Measurements from ENCODE around the gene HOXA2.

Gene HOXA2

DNA sequence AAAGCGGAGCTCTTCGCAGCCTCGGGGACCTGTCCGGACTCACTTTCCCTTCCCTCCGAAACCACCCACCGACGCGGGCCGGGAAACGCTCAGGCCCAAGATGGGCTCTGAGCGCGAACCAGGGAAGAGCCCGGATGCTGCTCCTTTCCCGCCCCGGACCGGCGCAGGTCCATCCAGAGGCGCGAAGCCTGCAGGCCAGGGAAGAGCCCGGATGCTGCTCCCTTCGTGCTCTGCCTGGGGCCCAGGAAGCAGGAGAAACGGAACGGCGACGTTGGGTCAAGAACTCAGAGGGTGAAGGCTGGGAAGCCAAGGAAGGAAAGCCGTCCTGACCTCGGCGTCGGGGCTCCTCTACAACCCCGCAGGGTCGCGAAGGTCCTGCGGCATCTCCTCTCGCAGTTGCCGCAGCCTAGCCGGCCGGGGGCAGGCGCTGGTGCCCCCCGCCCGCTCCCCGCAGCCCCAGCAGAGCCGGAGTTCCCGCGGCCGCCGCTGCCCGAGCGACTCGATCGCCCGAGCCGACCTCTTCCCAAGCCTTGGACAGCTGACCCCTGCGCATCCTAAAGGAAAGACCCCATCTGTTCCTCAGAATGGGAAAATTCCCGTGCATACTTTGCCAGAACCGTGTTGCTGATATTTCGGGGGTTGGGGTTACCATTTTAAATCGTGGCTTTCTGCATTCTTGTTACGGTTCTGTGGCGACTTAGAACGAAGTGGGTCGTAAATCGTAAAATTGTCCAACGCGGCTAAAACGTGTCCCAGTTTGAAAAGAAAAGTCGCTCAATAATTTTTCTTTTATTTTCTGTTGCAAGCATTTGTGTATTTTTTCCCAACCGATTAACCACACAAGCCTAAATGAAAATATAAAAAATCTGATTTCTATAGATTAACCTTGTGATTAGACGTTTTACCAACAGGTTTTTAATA lies 14.2 kb downstream of the HOXA2 start:
- DNase-seq: peak in 1 of 10 donors; percentile 68
- intact Hi-C loops (cut with DNase I): no loop called here

DNA sequence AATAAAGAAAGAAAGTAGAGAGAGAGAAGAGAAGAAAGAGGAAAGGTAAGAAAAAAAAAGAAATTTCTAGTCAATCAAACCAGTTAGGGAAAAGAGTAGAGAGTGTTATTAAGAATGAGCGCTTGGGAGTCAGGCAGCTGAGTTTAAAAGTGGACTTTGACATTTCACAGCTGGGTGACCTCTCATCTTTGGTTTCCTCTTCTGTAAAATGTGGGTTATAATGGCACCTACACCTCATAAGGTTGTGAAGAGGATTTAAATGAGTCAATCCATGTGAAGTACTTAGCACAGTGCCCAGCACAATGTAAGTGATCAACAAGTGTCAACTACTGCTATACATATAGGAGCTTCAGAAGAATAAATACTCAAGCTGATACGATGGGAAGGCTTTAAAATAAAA lies 18.8 kb downstream of the HOXA2 start:
- DNase-seq: no peak
- intact Hi-C loops (cut with DNase I): no loop called here

DNA sequence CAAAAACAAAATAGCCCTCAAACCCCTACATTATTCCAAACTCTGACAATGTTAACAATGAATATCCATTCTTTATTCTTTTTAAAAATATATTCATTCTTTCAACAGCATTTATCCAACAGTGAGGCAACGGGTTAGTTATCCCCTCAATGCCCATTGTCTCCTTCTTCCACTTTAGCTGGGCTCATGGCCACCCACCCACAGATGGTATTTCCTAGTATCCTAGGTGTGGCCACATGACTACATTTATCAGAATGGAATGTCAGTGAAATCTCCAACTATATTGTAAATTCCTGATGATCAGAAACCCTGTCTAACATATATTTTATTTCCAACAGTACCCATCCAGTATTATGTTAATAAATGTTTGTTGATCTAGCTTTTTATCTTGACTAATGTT lies 20.3 kb downstream of the HOXA2 start:
- no peak for DNase-seq
- intact Hi-C loops (cut with DNase I): no loop called here

DNA sequence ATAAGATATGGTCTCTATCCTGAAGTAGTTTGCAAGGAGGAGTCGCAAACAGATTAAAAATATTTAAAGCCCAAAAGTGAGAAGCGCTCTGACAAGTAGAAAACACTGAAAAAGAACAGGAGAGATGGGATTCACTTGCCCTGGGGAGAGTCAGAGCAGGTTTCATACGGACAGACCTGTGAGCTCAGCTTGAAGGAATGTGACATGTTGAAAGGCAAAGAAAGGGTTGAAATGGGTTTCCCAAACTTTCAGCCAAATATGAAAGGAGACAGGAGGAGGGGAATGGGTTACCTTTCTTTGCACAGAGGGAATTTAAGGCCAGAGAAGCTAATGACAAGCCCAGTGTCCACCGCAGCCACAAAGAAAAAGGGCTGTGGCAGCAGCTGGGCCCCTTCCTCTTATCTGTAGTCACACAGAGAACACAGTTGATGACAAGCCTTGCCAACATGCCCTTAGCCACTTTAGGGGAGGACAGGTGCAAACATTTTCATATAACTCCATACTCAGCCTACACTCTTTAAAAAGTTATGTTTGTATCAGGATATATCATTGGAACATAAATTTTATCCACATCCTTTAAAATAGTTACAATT lies 21.5 kb downstream of the HOXA2 start:
- intact Hi-C loops (cut with DNase I): no loop called here
- no peak for DNase-seq

DNA sequence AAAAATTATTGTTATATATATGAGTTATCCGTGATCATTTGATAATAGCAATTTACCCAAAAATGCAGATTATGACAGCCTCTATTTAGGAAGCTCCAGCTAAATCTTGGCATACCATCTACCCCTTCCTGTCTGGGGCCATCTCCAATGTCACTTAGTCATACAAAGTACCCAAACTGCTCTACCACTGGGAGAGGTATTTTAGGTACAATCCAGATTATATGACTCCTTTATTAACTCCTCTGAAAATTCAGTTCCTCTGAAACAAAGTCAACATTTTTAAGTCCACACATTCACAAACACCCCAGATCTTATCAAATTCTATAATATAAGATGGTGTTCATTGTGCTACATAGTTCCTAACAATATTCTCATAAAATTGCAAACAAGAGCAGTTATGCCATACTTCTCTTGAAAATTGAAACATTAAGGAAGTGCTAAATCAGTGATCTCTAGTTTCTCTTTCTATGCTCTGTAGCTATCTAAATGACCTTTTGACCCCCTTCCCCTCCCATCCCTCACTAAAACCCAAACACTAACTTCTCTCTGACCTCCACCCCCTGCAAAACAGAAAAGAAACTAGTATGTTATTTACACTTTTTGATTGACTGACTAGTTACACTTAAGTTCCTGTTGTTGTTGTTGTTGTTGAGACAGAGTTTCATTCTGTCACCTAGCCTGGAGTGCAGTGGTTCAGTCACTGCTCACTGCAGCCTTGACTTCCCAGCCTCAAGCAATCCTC lies 23.1 kb downstream of the HOXA2 start:
- no peak for DNase-seq
- intact Hi-C loops (cut with DNase I): no loop called here

DNA sequence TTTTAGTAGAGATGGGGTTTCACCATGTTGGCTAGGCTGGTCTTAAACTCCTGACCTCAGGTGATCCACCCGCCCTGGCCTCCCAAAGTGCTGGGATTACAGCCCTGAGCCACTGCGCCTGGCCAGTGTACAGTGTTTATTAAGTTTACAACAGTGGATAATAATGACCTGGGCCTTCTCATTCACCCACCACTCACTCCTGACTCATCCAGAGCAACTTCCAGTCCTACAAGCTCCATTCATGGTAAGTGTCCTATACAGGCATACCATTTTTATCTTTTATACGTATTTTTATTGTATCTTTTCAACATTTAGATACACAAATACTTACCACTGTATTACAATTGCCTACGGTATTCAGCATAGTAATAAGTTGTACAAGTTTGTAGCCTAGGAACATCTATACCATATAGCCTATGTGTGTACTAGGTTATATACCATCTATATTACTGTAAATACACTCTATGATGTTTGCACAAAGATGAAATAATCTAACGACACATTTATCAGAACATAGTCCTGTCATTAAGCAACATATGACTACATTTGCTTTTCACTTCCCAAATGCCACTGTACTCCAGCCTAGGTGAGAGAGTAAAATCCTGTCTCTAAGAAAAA lies 23.8 kb downstream of the HOXA2 start:
- intact Hi-C loops (cut with DNase I): no loop called here
- DNase-seq: no peak

DNA sequence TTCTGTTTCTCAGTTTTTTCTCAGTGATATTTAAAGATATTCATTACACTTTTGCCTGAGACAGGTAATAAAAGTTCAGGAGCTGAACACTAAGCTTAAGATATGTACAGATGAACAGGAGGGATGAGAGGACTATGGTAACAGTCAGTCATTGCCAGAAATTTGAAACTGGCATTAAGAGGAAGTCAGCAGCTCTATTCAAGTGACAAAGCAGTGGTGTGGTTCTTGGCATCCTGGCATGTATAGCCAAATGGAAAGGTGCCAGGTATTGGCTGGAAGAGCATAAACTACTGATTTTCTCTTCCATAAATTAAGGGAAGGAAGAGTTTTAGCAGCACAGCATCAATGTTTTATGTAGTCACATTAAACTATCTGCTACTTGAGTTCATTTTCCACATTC lies 29.4 kb downstream of the HOXA2 start:
- no peak for DNase-seq
- intact Hi-C loops (cut with DNase I): no loop called here

DNA sequence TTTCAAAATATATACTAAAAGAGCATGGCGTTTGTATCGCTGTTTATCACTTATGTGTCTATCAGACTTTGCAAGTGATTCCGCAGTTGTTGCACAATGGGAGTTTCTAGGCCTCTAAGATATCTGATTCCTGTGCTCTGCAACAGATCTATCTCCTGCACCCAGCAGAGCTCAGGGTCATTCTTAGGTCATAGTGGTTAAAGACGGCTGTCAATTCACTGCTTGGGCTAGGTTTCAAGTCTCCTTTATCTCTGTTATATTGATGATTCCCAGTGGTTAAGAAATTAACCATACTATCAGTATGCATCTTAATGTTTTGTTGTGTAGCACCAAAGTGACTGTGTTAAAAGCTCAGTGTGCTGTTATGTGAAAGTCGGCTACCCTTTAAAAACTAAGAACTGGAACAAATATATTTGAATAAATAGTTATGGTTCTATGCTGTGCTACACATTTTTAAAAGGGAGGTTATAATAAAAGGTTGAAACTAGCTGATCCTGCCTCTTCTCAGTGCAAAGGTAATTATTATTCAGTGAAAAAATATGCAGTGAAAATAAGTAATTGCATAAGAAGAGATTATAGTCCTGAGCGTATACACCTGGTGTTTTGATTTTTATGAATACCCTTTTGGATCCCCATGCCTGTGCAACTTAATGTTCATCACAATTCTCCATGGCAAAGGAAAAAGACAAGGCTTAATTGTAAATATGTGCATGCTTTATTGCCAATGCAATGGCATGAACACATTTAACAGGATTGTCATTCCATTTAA lies 30.7 kb downstream of the HOXA2 start:
- DNase-seq: no peak
- intact Hi-C loops (cut with DNase I): no loop called here

DNA sequence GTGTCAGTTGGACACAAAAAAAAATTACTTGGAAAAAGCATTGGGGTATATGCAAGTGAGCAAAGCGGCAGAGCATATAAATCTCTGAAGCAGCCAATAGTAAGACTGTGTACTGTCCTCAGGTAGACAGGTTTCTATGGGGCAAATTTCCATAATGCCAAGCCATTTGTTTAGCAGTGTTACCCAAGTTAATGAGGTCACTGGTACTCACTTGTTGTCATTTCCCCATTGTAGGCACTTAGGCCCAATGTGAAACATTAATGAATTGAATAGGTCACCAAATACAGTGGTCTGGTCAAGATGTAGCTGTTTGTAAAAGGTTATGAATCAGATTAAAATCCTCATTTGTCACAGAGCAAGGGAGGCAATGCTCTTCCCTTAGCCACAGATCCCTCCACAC lies 34.2 kb downstream of the HOXA2 start:
- no peak for DNase-seq
- intact Hi-C loops (cut with DNase I): no loop called here

DNA sequence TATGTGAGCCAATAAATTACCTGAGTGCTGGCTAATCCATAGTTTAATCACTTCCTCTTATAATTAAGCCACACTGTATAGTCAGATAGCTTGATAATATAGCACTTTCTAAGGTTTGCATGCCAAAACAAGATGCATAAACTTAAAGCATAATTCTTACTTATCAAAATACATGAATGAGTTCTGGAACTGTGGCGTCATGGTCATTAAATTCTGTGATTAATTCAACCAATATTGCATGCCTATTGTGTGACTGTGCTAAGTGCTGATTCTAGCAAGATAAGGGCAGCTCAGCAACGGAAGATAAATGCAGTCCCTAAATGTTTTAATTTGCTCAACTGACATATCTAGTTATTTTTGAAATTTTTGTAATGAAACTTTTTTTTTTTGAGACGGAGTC lies 36.3 kb downstream of the HOXA2 start:
- DNase-seq: no peak
- intact Hi-C loops (cut with DNase I): no loop called here

DNA sequence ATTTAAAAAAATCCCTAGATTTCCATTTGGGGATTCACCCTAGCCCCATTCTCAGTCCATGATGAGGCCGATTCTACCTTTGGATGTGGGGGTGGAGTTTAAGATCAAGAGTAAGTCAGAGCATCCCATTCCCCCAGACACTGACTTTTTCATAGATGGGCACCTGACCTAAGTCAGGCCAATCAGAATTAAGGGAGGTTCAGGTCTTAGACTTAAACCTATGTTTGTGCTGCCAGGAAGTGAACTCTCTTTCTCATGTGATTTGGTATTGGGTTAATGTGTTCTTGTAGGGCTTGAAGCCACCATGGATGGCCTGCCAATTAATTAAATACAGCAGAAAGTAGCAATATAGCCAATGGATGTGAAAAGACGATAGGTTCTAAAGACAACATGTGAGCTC lies 36.8 kb downstream of the HOXA2 start:
- intact Hi-C loops (cut with DNase I): no loop called here
- no peak for DNase-seq

DNA sequence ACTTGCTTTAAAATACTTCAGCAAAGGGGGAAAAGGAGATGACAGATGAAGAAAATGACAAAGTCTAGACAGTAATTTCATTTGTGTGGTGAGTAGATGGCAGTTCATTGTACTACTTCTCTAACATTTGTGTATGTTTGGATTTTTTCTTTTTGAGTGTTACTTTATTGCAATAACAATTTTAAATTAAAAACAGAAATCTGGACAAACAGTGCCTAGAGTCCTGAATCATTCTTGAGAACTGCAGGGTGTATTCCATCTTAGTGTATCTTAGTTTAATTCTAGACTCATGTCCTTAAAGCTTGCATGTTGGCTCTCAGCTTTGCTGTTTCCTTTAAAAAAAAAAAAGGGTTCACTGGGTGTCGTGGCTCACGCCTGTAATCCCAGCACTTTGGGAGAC lies 37.8 kb downstream of the HOXA2 start:
- intact Hi-C loops (cut with DNase I): no loop called here
- DNase-seq: no peak

DNA sequence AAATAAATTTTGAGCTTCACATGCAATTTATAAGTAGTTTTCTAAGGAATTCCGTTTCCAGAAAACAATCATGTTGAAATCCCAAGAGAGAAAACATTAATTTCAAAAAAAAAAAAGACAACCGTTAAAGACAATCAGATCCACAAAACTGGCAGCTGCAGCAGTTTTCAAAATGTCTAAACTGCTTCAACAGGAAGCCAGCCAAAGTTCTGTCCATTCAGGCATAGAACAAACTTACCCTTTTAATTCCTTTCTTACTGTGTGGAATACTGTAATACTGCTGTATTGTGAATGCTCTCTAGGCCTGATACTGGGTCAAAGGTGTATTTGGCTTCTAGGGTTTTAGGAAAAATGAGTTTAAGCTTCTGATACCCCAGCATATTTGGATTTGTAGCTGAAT lies 38.3 kb downstream of the HOXA2 start:
- intact Hi-C loops (cut with DNase I): no loop called here
- no peak for DNase-seq

DNA sequence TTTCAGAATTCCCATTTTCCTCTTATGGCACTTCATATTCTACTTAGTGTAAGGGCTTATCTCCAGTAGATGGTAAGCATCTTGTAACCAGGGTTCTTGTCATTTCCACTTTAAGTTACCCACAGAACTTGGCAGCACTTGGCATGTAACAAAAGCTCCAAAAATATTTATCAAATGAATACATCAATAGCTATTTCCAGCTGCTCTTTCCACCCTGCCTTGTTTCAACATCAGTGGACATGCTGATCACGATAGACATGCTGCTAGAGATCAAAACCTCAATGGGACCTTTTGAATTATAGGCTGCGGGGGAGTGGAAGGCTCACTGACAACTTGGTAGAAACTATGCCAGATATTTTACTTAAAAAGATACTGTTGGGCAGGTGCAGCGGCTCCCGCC lies 39.5 kb downstream of the HOXA2 start:
- DNase-seq: no peak
- intact Hi-C loops (cut with DNase I): no loop called here

DNA sequence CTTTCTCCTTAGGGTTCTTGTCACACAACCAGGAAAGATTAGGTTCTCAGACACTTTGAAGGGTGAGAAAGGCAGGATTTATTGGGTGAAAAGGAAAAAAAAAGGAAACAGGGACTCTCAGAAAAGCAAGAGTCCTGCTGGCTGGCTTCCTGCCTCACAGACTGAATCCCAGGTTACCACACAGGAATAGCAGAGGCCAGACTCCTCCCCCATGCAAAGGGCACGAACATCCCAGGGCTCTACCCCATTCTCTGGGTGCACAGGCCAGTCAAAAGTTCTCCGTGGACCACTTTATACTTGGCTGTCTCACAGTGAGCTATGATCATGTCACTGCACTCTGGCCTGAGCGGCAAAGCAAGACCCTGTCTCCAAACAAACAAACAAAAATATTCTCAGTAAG lies 49.3 kb downstream of the HOXA2 start:
- intact Hi-C loops (cut with DNase I): no loop called here
- no peak for DNase-seq

DNA sequence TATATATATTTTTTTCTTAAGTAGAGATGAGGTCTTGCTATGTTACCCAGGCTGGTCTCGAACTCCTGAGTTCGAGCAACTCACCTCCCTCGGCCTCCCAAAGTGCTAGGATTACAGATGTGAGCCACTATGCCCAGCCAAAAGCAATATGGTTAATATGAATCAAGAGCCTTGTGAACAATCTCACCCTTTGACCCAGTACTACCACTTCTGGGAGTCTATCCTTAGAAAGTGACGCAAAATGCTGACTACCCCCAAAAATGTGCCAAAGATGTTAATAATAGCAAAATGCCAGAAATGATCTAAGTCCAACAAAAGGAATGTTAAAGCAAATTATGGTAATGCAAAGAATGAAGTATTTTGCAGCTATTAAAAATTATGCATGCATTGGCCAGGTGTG lies 51.0 kb downstream of the HOXA2 start:
- intact Hi-C loops (cut with DNase I): no loop called here
- DNase-seq: no peak
